ENCODE results near the gene CYP4Z1. TPM values are rescaled to one million over a fixed set of nuclear protein-coding genes. Genes with fewer than 3 reads are reported as not detected.
"Not testable (repeated sequence)": the region's sequence is repeated elsewhere in the genome, so short reads cannot be mapped to it uniquely, and the experiment has no call there.

CYP4Z1 gene
- polyA plus RNA-seq, 3 donors, result 0.17 to 0.33 (median 0.20) TPM

GRCh38 chr1:47109482-47109881 is 42.5 kb downstream of the CYP4Z1 start:
- not testable (repeated sequence) for DNase-seq (ENCODE audit: extremely low read depth in 1 of 11, low read depth in 9 of 11, low spot score in 4 of 11)

DNA sequence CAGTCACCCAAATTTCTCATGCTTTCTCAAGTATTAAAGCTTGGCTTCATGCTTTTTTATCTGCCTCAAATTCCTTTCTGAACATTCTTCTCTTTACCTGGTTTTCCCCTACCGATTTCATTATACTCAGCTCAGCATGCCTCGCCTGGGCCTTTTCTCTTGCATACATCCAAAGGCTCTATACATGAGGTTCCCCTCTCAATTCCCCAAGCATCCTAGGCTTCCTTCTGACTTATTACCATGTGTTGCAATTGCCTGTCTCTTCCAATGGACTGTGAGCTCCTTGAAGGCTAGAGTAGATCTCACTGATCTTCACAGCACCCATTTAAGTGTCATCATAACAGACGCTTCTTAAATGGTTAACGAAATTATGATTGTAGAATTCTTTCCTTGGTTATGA is 46.1 kb downstream of the CYP4Z1 start:
- DNase-seq (ENCODE audit: extremely low read depth in 1 of 11, low read depth in 9 of 11, low spot score in 4 of 11), result no peak

DNA sequence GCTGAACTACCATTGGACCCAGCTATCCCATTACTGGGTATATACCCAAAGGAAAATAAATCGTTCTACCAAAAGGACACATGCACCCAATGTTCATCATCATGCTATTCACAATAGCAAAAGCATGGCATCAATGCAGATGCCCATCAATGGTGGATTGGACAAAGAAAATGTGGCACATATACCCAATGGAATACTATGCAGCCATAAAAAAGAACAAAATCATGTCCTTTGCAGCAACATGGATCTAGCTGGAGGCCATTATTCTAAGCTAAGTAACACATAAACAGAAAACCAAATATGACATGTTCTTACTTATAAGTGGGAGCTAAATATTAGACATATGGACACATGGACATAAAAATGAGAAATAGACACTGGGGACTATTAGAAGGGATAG is 54.0 kb downstream of the CYP4Z1 start:
- DNase-seq (ENCODE audit: extremely low read depth in 1 of 11, low read depth in 9 of 11, low spot score in 4 of 11), result not testable (repeated sequence)

DNA sequence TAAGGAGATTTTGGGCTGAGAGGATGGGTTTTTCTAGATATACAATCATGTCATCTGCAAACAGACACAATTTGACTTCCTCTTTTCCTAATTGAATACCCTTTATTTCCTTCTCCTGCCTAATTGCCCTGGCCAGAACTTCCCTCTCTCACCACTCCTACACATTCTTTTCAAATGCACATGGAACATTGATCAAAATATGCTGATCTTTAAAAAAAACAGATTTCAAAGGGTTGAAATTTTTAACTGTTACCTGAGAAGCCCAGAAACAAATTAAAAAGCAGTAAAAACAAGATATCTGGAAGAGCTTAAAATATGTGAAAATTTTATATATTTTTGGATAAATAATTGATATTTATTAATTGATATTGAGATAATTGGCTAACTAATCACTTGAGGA is 57.8 kb downstream of the CYP4Z1 start:
- DNase-seq (ENCODE audit: extremely low read depth in 1 of 11, low read depth in 9 of 11, low spot score in 4 of 11), result not testable (repeated sequence)

DNA sequence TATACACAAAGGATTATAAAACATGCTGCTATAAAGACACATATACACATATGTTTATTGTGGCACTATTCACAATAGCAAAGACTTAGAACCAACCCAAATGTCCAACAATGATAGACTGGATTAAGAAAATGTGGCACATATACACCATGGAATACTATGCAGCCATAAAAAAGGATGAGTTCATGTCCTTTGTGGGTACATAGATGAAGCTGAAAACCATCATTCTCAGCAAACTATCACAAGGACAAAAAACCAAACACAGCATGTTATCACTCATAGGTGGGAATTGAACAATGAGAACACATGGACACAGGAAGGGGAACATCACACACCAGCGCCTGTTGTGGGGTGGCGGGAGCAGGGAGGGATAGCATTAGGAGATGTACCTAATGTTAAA is 60.0 kb downstream of the CYP4Z1 start:
- not testable (repeated sequence) for DNase-seq (ENCODE audit: extremely low read depth in 1 of 11, low read depth in 9 of 11, low spot score in 4 of 11)

- no peak for DNase-seq (ENCODE audit: extremely low read depth in 1 of 11, low read depth in 9 of 11, low spot score in 4 of 11)
Observed at GRCh38 chr1:47128221-47128620, 61.2 kb downstream of the CYP4Z1 start.

GRCh38 chr1:47128854-47129253 is 61.8 kb downstream of the CYP4Z1 start:
- DNase-seq (ENCODE audit: extremely low read depth in 1 of 11, low read depth in 9 of 11, low spot score in 4 of 11), result not testable (repeated sequence)

- DNase-seq (ENCODE audit: extremely low read depth in 1 of 11, low read depth in 9 of 11, low spot score in 4 of 11), result not testable (repeated sequence)
Observed at GRCh38 chr1:47129489-47130230, 62.6 kb downstream of the CYP4Z1 start.

- not testable (repeated sequence) for DNase-seq (ENCODE audit: extremely low read depth in 1 of 11, low read depth in 9 of 11, low spot score in 4 of 11)
Observed at GRCh38 chr1:47132665-47133064, 65.6 kb downstream of the CYP4Z1 start.

DNA sequence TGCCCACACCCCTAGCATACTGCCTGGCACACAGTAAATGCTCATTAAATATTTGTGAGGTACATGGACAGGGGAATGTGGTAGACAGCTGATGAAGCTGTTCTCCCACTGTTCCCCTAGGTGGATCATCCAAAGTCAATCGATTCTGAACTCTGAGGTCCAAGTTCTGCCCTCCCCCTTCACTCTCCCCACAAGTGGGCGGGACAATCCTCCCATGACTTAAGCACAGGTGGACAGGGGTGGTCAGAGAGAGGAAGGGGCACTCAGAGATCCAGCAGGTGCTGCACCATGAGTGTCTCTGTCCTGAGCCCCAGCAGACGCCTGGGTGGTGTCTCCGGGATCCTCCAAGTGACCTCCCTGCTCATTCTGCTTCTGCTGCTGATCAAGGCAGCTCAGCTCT is 70.2 kb downstream of the CYP4Z1 start, which contains the start of gene CYP4A22:
CYP4A22 (plus strand) TSS at position 244 of the 400 bp plus-strand sequence; CDS start at position 289, 45 bp downstream.
- DNase-seq (ENCODE audit: extremely low read depth in 1 of 11, low read depth in 9 of 11, low spot score in 4 of 11), result no peak

DNA sequence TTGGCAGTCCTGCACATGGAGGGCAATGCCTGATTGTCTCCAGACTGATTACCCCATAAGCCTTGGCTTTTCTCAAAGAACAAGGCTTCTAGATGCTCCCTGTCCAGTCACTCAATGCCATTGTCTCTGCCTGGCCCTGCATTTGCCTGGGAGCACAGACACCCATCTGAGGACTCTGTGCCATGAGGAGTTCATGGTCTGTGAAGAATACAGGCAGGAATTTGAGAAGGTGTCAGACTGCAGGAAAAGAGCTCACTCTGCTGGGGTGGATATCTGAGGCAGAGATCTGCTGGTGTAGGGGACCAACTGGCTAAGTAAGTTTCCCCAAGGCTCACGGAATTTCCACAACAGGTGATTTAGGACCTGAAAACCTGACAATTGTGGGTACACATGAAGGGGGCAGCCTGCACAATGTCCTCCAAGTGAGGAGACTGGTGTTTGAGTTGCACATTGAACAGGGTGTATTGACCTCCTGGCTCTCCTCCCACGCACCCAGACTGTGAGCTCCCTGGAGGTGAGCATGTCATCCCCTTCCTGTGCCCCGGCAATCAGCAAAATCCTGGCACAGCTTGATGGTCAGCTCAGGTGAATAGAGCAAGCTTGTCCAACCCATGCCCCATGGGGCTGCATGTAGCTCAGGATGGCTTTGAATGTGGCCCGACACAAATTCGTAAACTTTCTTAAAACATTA is 71.0 kb downstream of the CYP4Z1 start:
- DNase-seq (ENCODE audit: extremely low read depth in 1 of 11, low read depth in 9 of 11, low spot score in 4 of 11), result no peak

- not testable (repeated sequence) for DNase-seq (ENCODE audit: extremely low read depth in 1 of 11, low read depth in 9 of 11, low spot score in 4 of 11)
Observed at GRCh38 chr1:47140358-47140757, 73.3 kb downstream of the CYP4Z1 start.

DNA sequence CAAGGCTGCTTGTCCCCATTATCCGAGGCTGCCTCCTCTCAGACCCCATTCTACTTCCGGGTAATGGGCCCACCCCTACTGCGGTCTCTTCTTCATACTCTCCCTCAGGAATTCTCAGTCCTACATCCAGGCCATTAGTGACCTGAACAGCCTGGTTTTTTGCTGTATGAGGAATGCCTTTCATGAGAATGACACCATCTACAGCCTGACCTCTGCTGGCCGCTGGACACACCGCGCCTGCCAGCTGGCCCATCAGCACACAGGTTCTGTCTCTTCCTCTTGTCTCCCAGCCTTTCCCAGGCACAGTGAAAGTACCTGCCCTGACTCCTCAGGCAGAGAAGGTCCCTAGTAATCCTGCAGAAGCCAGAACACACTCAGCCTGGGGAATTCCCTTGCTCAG is 76.6 kb downstream of the CYP4Z1 start:
- not testable (repeated sequence) for DNase-seq (ENCODE audit: extremely low read depth in 1 of 11, low read depth in 9 of 11, low spot score in 4 of 11)

DNA sequence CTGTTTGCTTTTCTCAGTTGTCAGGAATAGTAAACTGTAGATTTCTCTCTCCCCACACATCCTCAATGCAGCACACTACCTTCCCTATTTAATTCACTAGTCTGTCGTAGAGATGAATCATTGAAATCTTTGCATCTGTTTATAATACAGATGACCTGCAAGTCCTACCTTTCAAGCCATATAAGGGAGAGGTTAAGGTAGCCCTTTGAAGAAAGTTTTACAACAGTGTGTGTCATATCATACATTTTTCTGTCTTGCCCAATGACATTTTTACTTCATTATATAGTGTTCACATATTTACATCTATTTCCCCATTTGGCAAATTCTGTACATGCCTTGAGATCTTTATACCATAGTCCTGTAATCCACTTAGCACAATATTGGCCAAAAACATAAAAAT is 79.5 kb downstream of the CYP4Z1 start:
- DNase-seq (ENCODE audit: extremely low read depth in 1 of 11, low read depth in 9 of 11, low spot score in 4 of 11), result not testable (repeated sequence)

- DNase-seq (ENCODE audit: extremely low read depth in 1 of 11, low read depth in 9 of 11, low spot score in 4 of 11), result no peak
Observed at GRCh38 chr1:47147047-47147785, 80.2 kb downstream of the CYP4Z1 start.

DNA sequence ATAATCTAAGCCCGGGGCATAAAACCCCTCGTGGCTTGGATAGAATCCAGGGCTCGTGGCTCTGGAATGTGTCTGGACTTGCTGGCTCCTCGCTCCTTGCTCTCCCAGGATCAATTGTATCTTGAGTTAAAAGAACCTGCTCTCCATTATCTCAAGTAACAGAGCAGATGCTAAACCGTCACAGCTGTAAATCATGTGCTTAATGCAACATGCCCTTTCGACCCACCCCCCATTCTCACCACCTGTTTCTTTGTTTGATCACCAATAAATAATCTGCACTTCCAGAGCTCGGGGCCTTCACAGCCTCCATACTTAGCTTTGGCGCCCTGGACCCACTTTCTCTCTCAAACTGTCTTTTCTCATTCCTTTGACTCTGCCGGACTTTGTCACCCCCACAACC is 82.1 kb downstream of the CYP4Z1 start:
- DNase-seq (ENCODE audit: extremely low read depth in 1 of 11, low read depth in 9 of 11, low spot score in 4 of 11), result not testable (repeated sequence)

GRCh38 chr1:47156457-47156856 is 89.4 kb downstream of the CYP4Z1 start:
- not testable (repeated sequence) for DNase-seq (ENCODE audit: extremely low read depth in 1 of 11, low read depth in 9 of 11, low spot score in 4 of 11)

DNA sequence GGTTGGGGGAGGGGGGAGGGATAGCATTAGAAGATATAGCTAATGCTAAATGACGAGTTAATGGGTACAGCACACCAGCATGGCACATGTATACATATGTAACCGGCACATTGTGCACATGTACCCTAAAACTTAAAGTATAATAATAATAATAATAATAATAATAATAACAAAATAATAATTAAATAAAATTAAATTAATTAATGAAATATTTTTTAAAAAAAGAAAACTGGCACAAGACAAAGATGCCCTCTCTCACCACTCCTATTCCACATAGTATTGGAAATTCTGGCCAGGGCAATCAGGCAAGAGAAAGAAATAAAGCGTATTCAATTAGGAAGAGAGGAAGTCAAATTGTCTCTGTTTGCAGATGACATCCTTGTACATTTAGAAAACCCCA is 90.9 kb downstream of the CYP4Z1 start:
- not testable (repeated sequence) for DNase-seq (ENCODE audit: extremely low read depth in 1 of 11, low read depth in 9 of 11, low spot score in 4 of 11)

DNA sequence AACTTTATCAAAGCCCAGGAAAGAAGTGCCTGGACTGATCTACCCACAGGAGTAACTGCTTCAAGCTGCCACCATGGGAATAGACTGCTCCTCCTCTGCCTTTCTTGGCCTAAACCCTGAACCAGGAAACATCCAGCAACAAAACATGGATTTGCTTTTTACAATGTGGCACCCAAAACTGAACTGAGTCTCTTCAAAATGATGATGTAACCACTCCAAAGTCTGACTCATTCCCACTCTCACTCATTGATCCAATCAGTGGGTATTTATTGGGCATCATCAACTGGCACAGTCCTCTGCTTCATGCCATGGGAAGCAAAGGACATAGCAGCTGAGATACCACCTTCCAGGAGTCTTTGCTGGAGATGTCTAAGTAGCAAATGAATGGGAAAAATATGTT is 93.7 kb downstream of the CYP4Z1 start:
- no peak for DNase-seq (ENCODE audit: extremely low read depth in 1 of 11, low read depth in 9 of 11, low spot score in 4 of 11)

Measured in renal cortex interstitium (tissue), 11 donors.